B cell (primary cell): ENCODE results near the gene HPX. TPM values are rescaled to one million over a fixed set of nuclear protein-coding genes. Genes with fewer than 3 reads are reported as not detected.

Experiments used
- ATAC-seq: fragments of 200-7000 bp; cut with Tn5 transposase; one replicate; pipeline ENCODE4 v1.10.0; 2021; ENCODE audit warnings: low read depth, mild to moderate bottlenecking, moderate number of reproducible peaks, moderate library complexity
- CTCF ChIA-PET: fragments of 350-600 bp; sonication (Branson Sonifier 250); formaldehyde crosslinking; loops from one replicate; lab custom pipeline; 2021; ENCODE audit warnings: antibody characterized with exemption, inconsistent platforms; lab: Charles Lee
- POLR2A ChIA-PET: fragments of 350-600 bp; sonication (Branson Sonifier 250); formaldehyde crosslinking; loops from one replicate; lab custom pipeline; 2021; ENCODE audit warnings: antibody characterized with exemption; lab: Charles Lee
- DNase-seq: peaks from one replicate; pipeline ENCODE4 v3.0.0; 2013
- H2AFZ ChIP-seq: 2 replicates; pipeline ENCODE4 v1.6.1; 2012; ENCODE audit warnings: mild to moderate bottlenecking, low read depth, low read length; ENCODE audit not compliant: insufficient read depth, poor library complexity, severe bottlenecking
- H3K27ac ChIP-seq, 2 donors: 1 replicate in 1 of 2; 2 replicates in 1 of 2; pipeline ENCODE4 v1.5.1; 2012 to 2013; ENCODE audit warnings: low read length in 2 of 2, mild to moderate bottlenecking in 2 of 2, moderate library complexity in 1 of 2
- H3K27me3 ChIP-seq, 4 experiments: fragments of 200-600 bp in 1 of 4; sonication (generic) in 1 of 4; replicated peaks in 1 of 4; 1 replicate in 2 of 4; 2 replicates in 2 of 4; pipeline versions ENCODE4 v1.6.1 to v1.7.0; 2013 to 2016; ENCODE audit warnings: low read length in 3 of 4, mild to moderate bottlenecking in 2 of 4, mixed read lengths in 1 of 4, moderate library complexity in 1 of 4; ENCODE audit not compliant: insufficient read depth in 4 of 4, control insufficient read depth in 3 of 4; ENCODE audit errors: control extremely low read depth in 1 of 4
- H3K36me3 ChIP-seq, 2 experiments: replicated peaks in 1 of 2; 1 replicate in 1 of 2; 2 replicates in 1 of 2; pipeline versions ENCODE4 v1.6.1 to v1.7.1; 2013; ENCODE audit warnings: low read length in 1 of 2; ENCODE audit not compliant: insufficient read depth in 2 of 2, control insufficient read depth in 1 of 2; ENCODE audit errors: control extremely low read depth in 1 of 2, extremely low read depth in 1 of 2
- H3K4me1 ChIP-seq, 2 donors: fragments of 200-600 bp in 1 of 2; sonication (generic) in 1 of 2; 1 replicate in 1 of 2; 2 replicates in 1 of 2; pipeline versions ENCODE4 v1.5.1 to v1.6.1; 2013 to 2017; ENCODE audit warnings: low read length in 2 of 2; ENCODE audit not compliant: control insufficient read depth in 2 of 2, insufficient read depth in 2 of 2
- H3K4me2 ChIP-seq: replicated peaks from 2 replicates; pipeline ENCODE3; 2012; ENCODE audit warnings: mild to moderate bottlenecking, low read depth, low read length; ENCODE audit not compliant: poor library complexity, severe bottlenecking
- H3K4me3 ChIP-seq, 5 experiments: fragments of 200-600 bp in 1 of 5; sonication (generic) in 1 of 5; 1 replicate in 3 of 5; 2 replicates in 2 of 5; pipeline versions ENCODE4 v1.5.1 to v1.7.0; 2011 to 2016; ENCODE audit warnings: low read length in 4 of 5, mild to moderate bottlenecking in 4 of 5, low read depth in 2 of 5, control low read depth in 1 of 5, moderate library complexity in 1 of 5; ENCODE audit not compliant: insufficient read depth in 1 of 5; ENCODE audit errors: control extremely low read depth in 1 of 5, extremely low read depth in 1 of 5
- H3K79me2 ChIP-seq: fragments of 200-600 bp; sonication (generic); one replicate; pipeline ENCODE4 v1.6.0; 2016; ENCODE audit warnings: low read length; ENCODE audit not compliant: control insufficient read depth, insufficient read depth
- H3K9ac ChIP-seq: fragments of 200-600 bp; sonication (generic); 2 replicates; pipeline ENCODE4 v1.6.1; 2017; ENCODE audit warnings: mild to moderate bottlenecking, low read length, moderate library complexity
- H3K9me3 ChIP-seq, 3 donors: one replicate each; pipeline versions ENCODE4 v1.6.1 to v1.7.1; 2013; ENCODE audit warnings: low read length in 2 of 3; ENCODE audit not compliant: control insufficient read depth in 2 of 3, insufficient read depth in 1 of 3; ENCODE audit errors: control extremely low read depth in 1 of 3
- H4K20me1 ChIP-seq: 2 replicates; pipeline ENCODE4 v1.6.0; 2012; ENCODE audit warnings: mild to moderate bottlenecking, low read length; ENCODE audit not compliant: insufficient read depth, control insufficient read depth, poor library complexity, severe bottlenecking
- H3K27ac Mint-ChIP-seq: one replicate; pipeline ENCODE4 v1.8.0; 2021; ENCODE audit warnings: mixed read lengths
- H3K27me3 Mint-ChIP-seq: one replicate; pipeline ENCODE4 v1.8.0; 2021; ENCODE audit warnings: mixed read lengths
- H3K4me1 Mint-ChIP-seq: one replicate; pipeline ENCODE4 v1.8.0; 2021; ENCODE audit warnings: mixed read lengths
- H3K4me3 Mint-ChIP-seq: one replicate; pipeline ENCODE4 v1.8.0; 2021; ENCODE audit warnings: mixed read lengths
- H3K9me3 Mint-ChIP-seq: one replicate; pipeline ENCODE4 v1.8.0; 2022; ENCODE audit warnings: mixed read lengths; ENCODE audit not compliant: insufficient read depth
- EZH2 ChIP-seq: IDR thresholded peaks from 2 replicates; pipeline ENCODE4 v1.6.1; 2012; ENCODE audit warnings: borderline replicate concordance, low read depth, mild to moderate bottlenecking, moderate library complexity, low read length; ENCODE audit not compliant: insufficient read depth, poor library complexity, severe bottlenecking
- WGBS: methylation state at CpG from one replicate; pipeline ENCODE4 v1.1.5; 2013; ENCODE audit warnings: missing lambda C conversion rate; ENCODE audit not compliant: insufficient coverage; 5-methylcytosine and 5-hydroxymethylcytosine counted together
- intact Hi-C: fragments of 100-400 bp; cut with micrococcal nuclease; formaldehyde crosslinking; loops from one replicate; pipeline ENCODE4 v1.10.0; 2022
- polyA plus RNA-seq: library from polyadenylated mRNA; depleted of rRNA; stranded (reverse); fragments of >200 nt; gene quantifications from 2 replicates; pipeline ENCODE4 v1.2.3, GENCODE V29; 2012
- total RNA-seq, 2 donors: library from RNA; stranded (reverse); fragments of 120-200 nt in 1 of 2; gene quantifications; 1 replicate in 1 of 2; 2 replicates in 1 of 2; pipeline versions ENCODE4 v1.2.3 to v1.2.4, GENCODE V29; 2013 to 2022
- TF ChIP-seq, protein P1 (sequence below): fragments of 200-600 bp; IDR thresholded peaks from one replicate; pipeline ENCODE4 v1.8.0; 2022; ENCODE audit warnings: antibody characterized with exemption, mild to moderate bottlenecking

Gene HPX
- total and polyA plus RNA-seq, 2 donors (not counting 1 experiment from before 2014, with no cell fraction given) = 0.64 to 1.1 TPM

DNA sequence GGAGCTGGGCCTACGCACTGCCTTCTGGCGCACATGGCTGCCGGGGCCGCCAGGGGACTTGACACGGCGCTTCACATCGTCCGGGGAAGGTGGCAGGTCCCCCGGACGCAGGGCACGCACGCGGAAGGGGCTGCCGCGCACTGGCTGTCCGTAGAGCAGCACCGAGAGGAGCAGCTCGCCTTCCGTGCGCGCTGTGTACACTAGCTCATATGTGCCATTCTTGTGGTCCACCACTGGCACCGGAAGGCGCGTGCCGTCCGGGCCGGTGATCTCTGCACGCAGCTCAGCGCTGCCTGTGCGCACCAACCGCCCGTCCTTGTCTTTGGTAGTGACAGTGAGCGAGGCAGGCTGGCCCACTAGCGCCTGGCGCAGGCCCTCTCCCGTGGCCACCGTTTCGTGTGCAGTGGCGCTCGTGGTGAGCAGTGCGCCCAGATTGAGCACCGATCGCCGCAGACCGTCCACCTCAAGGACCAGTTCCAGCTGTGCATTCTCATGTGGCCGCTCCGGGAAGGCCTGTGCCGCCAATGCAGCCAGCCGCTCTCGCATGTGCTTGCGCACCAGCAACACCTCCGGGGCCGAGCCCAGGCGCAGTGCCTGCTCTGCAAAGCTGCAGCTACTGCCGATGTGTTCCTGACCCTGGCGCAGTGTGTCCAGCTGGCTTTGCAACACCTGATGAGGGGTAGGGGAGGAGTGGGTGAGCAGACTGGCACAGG lies 15.7 kb upstream of the HPX start:
- H3K27ac Mint-ChIP-seq = no peak overlapping the region
- POLR2A ChIA-PET = interaction anchor here (0.6 kb wide), 1 partner anchor 72 kb away, joined by 12 read pairs; no protein-coding TSS in a partner anchor
- WGBS = 97% methylated on average over 56 of the region's 56 CpGs
- intact Hi-C loops = no loop called here
- Histone ChIP-seq H3K4me1 (no peaks in the 10 kb centered on the region), H3K36me3 (peaks cover 0 to 18% of the 10 kb centered on the region in 2 experiments), H3K79me2 (no peaks in the 10 kb centered on the region), H3K27ac (no peak overlapping the region), H3K9me3 (no peaks in the 10 kb centered on the region), H2AFZ (no peak overlapping the region), H3K27me3 (no peaks in the 10 kb centered on the region), H3K9ac (no peak overlapping the region), H4K20me1 (no peaks in the 10 kb centered on the region), H3K4me2 (no peak overlapping the region), H3K4me3 (no peak overlapping the region)
- TF ChIP-seq, protein P1, sequence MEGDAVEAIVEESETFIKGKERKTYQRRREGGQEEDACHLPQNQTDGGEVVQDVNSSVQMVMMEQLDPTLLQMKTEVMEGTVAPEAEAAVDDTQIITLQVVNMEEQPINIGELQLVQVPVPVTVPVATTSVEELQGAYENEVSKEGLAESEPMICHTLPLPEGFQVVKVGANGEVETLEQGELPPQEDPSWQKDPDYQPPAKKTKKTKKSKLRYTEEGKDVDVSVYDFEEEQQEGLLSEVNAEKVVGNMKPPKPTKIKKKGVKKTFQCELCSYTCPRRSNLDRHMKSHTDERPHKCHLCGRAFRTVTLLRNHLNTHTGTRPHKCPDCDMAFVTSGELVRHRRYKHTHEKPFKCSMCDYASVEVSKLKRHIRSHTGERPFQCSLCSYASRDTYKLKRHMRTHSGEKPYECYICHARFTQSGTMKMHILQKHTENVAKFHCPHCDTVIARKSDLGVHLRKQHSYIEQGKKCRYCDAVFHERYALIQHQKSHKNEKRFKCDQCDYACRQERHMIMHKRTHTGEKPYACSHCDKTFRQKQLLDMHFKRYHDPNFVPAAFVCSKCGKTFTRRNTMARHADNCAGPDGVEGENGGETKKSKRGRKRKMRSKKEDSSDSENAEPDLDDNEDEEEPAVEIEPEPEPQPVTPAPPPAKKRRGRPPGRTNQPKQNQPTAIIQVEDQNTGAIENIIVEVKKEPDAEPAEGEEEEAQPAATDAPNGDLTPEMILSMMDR = no peak
- no peak for TF ChIP-seq EZH2
- no peak overlapping the region for H3K4me3 Mint-ChIP-seq
- H3K4me1 Mint-ChIP-seq = no peaks in the 10 kb centered on the region
- CTCF ChIA-PET = interaction anchor here (1.2 to 2.0 kb wide), 4 partner anchors 13 to 93 kb away, joined by 3 to 9 read pairs (median 3); no protein-coding TSS in a partner anchor
- ATAC-seq (no peak), DNase-seq (no peak)
- no peaks in the 10 kb centered on the region for H3K27me3 Mint-ChIP-seq
- no peaks in the 10 kb centered on the region for H3K9me3 Mint-ChIP-seq

GRCh38 chr11:6455070-6455469 lies 14.3 kb upstream of the HPX start:
- POLR2A ChIA-PET = no interaction called here

More at GRCh38 chr11:6455070-6455469, 14.3 kb upstream of the HPX start:
- H2AFZ ChIP-seq = no peak overlapping the region
- DNase-seq = no peak
- H3K27me3 ChIP-seq = no peaks in the 10 kb centered on the region
- ATAC-seq = no peak
- TF ChIP-seq, protein P1 = no peak
- TF ChIP-seq EZH2 = no peak
- no peaks in the 10 kb centered on the region for H3K79me2 ChIP-seq
- CTCF ChIA-PET = interaction anchor here (0.9 to 2.1 kb wide), 3 partner anchors 9 to 76 kb away, joined by 3 to 9 read pairs (median 9); no protein-coding TSS in a partner anchor
- H3K9ac ChIP-seq = no peak overlapping the region
- no peak overlapping the region for H3K27ac Mint-ChIP-seq
- H4K20me1 ChIP-seq = no peaks in the 10 kb centered on the region
- no peaks in the 10 kb centered on the region for H3K4me1 ChIP-seq
- 100% methylated on average over 1 of the region's 2 CpGs for WGBS
- H3K4me3 Mint-ChIP-seq = no peak overlapping the region
- no peak overlapping the region for H3K4me2 ChIP-seq
- no peaks in the 10 kb centered on the region for H3K4me1 Mint-ChIP-seq
- no peak overlapping the region for H3K27ac ChIP-seq
- no peaks in the 10 kb centered on the region for H3K9me3 Mint-ChIP-seq
- no peaks in the 10 kb centered on the region for H3K27me3 Mint-ChIP-seq
- peaks cover 0 to 21% of the 10 kb centered on the region in 2 experiments for H3K36me3 ChIP-seq
- H3K9me3 ChIP-seq = no peaks in the 10 kb centered on the region
- intact Hi-C loops = no loop called here
- H3K4me3 ChIP-seq = no peak overlapping the region
